ENCODE data around the gene STARD9. TPM values are rescaled to one million over a fixed set of nuclear protein-coding genes. Genes with fewer than 3 reads are reported as not detected.

The STARD9 gene
- total RNA-seq, 1 donor from 2014 or later: 13.6 TPM

DNA sequence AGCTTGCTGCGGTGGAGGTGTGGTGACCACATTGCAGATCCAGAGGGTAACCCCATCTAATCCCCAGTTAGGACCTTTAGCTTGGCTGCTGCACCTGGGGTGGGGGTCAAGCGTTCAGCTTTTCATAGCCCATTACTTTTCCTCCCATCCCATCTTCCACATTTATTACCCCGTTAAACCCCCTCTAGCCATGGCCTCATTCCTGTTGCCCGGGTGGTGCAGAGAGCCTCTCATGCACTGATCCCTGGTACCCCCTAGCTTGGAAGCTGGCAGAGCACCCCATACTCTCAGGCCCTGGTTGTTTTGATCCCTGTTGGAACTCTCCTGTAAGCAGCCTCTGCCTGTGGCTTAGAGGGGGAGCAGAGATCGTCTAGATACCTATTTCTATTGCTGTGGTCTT is 140.7 kb downstream of the STARD9 start:
- H3K4me3 Mint-ChIP-seq (ENCODE audit: unreplicated experiment): no peak overlapping the region
- DNase-seq (ENCODE audit: low spot score): no peak
- H3K4me1 Mint-ChIP-seq (ENCODE audit: low read depth): peaks cover 3% of the 10 kb centered on the region
- TF ChIP-seq, protein P1, sequence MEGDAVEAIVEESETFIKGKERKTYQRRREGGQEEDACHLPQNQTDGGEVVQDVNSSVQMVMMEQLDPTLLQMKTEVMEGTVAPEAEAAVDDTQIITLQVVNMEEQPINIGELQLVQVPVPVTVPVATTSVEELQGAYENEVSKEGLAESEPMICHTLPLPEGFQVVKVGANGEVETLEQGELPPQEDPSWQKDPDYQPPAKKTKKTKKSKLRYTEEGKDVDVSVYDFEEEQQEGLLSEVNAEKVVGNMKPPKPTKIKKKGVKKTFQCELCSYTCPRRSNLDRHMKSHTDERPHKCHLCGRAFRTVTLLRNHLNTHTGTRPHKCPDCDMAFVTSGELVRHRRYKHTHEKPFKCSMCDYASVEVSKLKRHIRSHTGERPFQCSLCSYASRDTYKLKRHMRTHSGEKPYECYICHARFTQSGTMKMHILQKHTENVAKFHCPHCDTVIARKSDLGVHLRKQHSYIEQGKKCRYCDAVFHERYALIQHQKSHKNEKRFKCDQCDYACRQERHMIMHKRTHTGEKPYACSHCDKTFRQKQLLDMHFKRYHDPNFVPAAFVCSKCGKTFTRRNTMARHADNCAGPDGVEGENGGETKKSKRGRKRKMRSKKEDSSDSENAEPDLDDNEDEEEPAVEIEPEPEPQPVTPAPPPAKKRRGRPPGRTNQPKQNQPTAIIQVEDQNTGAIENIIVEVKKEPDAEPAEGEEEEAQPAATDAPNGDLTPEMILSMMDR (IDR thresholded peaks at IDR 0.05): no peak
- H3K27me3 Mint-ChIP-seq (ENCODE audit: low read depth): no peaks in the 10 kb centered on the region
- H3K9me3 Mint-ChIP-seq (ENCODE audit: low read depth): no peaks in the 10 kb centered on the region
- H3K27ac Mint-ChIP-seq (ENCODE audit: unreplicated experiment): no peak overlapping the region
- H3K36me3 Mint-ChIP-seq (ENCODE audit: low read depth): peaks cover 14% of the 10 kb centered on the region

GRCh38 chr15:42716626-42717025 is 141.2 kb downstream of the STARD9 start:
- Mint-ChIP-seq H3K4me1 (ENCODE audit: low read depth) (peaks cover 3% of the 10 kb centered on the region), H3K4me3 (ENCODE audit: unreplicated experiment) (no peak overlapping the region), H3K9me3 (ENCODE audit: low read depth) (no peaks in the 10 kb centered on the region), H3K27me3 (ENCODE audit: low read depth) (no peaks in the 10 kb centered on the region), H3K27ac (ENCODE audit: unreplicated experiment) (no peak overlapping the region), H3K36me3 (ENCODE audit: low read depth) (peaks cover 14% of the 10 kb centered on the region)
- DNase-seq (ENCODE audit: low spot score): no peak
- TF ChIP-seq, protein P1 (IDR thresholded peaks at IDR 0.05): no peak

GRCh38 chr15:42719043-42719442 is 143.6 kb downstream of the STARD9 start:
- Mint-ChIP-seq H3K9me3 (ENCODE audit: low read depth) (no peaks in the 10 kb centered on the region), H3K27me3 (ENCODE audit: low read depth) (no peaks in the 10 kb centered on the region), H3K4me3 (ENCODE audit: unreplicated experiment) (no peak overlapping the region), H3K36me3 (ENCODE audit: low read depth) (peaks cover 14% of the 10 kb centered on the region), H3K4me1 (ENCODE audit: low read depth) (peaks cover 3% of the 10 kb centered on the region), H3K27ac (ENCODE audit: unreplicated experiment) (no peak overlapping the region)
- TF ChIP-seq, protein P1 (IDR thresholded peaks at IDR 0.05): no peak
- no peak for DNase-seq (ENCODE audit: low spot score)

- no peak overlapping the region for H3K4me3 Mint-ChIP-seq (ENCODE audit: unreplicated experiment)
- TF ChIP-seq, protein P1 (IDR thresholded peaks at IDR 0.05): no peak
- H3K4me1 Mint-ChIP-seq (ENCODE audit: low read depth): peaks cover 3% of the 10 kb centered on the region
- peaks cover 17% of the 10 kb centered on the region for H3K36me3 Mint-ChIP-seq (ENCODE audit: low read depth)
- H3K9me3 Mint-ChIP-seq (ENCODE audit: low read depth): no peaks in the 10 kb centered on the region
- no peaks in the 10 kb centered on the region for H3K27me3 Mint-ChIP-seq (ENCODE audit: low read depth)
- H3K27ac Mint-ChIP-seq (ENCODE audit: unreplicated experiment): no peak overlapping the region
- no peak for DNase-seq (ENCODE audit: low spot score)
Measured at GRCh38 chr15:42720071-42720470, 144.7 kb downstream of the STARD9 start.

GRCh38 chr15:42721016-42721415 is 145.6 kb downstream of the STARD9 start:
- no peak for DNase-seq (ENCODE audit: low spot score)
- H3K27ac Mint-ChIP-seq (ENCODE audit: unreplicated experiment): no peak overlapping the region
- H3K4me1 Mint-ChIP-seq (ENCODE audit: low read depth): peaks cover 3% of the 10 kb centered on the region
- TF ChIP-seq, protein P1 (IDR thresholded peaks at IDR 0.05): no peak
- H3K9me3 Mint-ChIP-seq (ENCODE audit: low read depth): no peaks in the 10 kb centered on the region
- H3K27me3 Mint-ChIP-seq (ENCODE audit: low read depth): no peaks in the 10 kb centered on the region
- peaks cover 22% of the 10 kb centered on the region for H3K36me3 Mint-ChIP-seq (ENCODE audit: low read depth)
- H3K4me3 Mint-ChIP-seq (ENCODE audit: unreplicated experiment): no peak overlapping the region

All from chondrocyte (in vitro differentiated cells).